GM18867 (cell line): ENCODE data around the gene CHPT1.

Experiments
- ATAC-seq: cut with Tn5 transposase; IDR thresholded peaks from one replicate; pipeline ENCODE4 v1.9.1; 2021; ENCODE audit warnings: mild to moderate bottlenecking, moderate library complexity; ENCODE audit not compliant: unreplicated experiment

The CHPT1 gene

DNA sequence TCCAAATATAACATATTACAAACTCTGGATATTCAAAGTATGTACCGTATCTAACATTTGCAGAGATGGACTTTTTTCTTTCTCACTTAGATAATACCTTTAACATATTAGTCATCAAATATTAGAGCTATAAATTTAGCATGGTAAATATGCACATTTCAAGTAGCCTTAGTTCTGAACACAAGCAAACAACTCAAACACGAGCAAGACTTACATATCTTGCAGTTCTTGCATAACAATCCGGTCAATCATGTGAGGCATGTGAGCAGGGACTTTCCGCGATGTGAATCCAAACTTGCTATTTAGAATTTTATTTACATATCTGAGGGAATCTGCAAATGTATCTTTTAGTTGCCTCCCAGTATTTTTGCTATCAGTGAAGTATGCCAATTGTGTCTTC is 63.9 kb downstream of the CHPT1 start:
- no peak for ATAC-seq

DNA sequence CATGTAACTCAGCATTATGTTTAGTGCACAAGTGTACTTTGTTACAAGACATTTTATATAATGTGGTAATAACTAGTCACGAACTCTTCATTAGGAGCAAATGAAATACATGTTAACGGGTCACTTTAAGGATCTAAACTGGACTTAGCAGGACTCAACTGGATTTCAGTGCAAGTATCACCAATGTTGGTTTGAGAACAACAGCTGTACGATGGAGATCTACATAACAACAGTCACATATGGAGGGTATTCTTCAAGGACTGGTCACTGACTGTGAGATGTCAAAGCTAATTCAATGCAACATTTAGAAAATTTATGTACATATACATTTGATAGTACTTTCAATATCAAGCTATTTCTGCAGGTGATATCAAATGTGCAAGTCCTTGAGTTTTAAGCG is 64.3 kb downstream of the CHPT1 start:
- no peak for ATAC-seq

DNA sequence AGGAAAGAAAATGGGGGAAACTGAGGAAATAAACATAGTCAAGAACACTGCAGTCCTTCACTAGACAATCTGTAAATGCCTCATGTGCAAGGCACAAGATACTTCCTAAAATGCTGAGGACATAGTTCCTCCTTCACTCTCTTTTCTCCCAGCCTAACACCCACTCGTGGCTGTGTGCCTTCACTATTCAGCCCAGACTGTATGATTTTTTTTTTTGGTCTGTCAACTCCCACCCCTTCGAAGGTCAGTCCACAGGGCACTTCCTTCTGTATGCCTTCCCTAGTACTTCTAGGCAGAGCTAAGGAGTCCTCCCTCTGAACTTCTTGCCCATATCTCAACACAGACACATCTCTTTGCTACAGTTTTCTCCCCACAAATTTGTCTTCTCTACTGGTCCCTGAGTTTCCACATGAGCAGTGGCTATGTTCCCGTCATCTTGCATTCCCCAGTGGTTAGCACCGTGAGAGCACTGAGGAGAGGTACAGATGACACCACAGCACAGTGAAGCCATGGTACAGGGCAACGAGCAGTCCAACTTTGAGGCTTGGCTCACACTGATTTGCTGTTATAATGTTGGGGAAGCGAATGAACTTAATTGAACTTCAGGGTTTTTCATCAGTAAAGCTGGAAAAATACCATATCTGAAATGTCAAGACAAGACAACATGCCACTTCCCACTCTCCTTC is 65.9 kb downstream of the CHPT1 start:
- ATAC-seq = no peak

DNA sequence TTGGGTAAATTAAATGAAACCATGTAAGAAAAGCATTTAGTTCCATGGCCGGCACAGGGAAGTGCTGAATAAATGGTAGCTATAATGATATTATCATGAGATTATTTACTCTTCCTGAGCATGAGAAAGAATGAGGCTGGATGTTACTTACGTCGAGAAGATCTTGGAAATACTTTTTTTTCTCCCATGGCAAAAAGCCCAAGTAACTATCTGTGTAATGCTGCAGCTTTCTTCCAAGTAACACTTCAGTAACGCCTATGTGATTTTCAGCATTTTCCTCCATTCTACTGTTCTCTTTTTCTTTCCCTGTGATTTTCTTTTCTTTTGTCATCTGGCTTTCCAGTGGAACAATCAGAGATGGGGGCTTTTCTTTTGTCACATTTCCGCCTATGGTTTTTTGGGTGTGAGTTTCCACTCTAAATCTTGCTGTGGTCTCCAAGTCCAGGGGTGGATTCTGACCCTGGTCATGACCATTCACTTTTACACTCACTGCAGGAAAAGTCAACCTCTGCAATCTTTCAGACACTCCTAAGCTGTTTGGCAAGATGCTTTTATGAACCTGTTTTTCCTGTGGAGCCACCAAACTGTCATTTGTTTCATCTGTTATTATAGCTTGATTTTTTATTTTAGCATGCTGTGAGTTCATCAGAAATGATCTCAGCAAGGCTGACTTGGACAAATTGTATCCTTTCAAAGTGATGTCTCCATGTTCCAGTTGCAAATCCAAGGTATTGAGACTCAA is 66.8 kb downstream of the CHPT1 start:
- no peak for ATAC-seq

DNA sequence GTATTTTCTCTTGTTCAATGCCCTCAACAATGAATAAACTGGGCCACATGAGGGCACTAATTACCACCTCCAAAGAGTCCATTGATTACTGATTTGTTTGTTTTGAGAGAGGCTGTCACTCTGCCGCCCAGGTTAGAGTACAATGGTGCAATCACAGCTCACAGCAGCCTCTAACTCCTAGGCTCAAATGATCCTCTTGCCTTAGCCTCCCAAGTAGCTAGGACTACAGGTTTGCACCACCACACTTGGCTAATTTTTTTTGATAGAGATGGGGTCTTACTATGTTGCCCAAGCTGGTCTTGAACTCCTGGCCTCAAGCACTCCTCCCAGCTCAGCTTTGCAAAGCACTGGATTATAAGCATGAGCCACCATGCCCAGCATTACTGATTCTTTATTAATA is 70.1 kb downstream of the CHPT1 start:
- ATAC-seq = no peak

DNA sequence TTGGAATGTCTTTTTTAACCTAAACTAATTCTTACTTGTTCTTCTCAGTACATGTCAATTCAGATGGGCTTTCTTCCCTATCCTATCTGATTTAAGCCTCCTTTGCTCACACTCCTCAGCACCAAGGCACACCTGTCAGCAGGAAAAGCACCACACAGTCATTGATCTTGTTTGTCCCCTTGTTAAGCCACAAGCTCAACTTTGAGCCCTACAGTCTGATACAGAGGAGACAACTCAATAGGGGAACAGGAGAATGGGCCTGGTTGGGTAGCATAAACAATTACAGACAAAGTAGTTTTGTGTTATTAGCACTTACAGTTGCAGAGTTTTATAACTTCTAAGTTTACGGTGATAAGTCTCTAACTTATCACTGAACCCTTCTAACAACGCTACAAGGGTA is 71.3 kb downstream of the CHPT1 start:
- no peak for ATAC-seq

DNA sequence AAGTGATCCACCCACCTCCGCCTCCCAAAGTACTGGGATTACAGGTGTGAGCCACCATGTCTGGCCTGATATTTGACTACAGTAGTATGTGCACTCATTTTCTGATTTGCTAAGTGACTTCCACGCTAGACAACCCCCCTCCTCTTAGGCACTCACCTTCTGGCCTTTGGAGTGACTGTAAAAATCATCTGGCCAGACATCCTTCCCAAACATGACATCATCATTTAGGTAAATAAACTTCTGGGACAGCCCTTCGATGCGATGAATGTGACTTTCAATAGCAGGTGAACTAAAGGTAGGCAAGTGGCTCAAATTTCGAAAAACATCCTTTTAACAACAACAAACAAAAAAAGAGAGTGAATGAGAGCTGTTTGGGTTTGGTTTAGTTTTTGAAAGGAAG is 72.4 kb downstream of the CHPT1 start:
- no peak for ATAC-seq

DNA sequence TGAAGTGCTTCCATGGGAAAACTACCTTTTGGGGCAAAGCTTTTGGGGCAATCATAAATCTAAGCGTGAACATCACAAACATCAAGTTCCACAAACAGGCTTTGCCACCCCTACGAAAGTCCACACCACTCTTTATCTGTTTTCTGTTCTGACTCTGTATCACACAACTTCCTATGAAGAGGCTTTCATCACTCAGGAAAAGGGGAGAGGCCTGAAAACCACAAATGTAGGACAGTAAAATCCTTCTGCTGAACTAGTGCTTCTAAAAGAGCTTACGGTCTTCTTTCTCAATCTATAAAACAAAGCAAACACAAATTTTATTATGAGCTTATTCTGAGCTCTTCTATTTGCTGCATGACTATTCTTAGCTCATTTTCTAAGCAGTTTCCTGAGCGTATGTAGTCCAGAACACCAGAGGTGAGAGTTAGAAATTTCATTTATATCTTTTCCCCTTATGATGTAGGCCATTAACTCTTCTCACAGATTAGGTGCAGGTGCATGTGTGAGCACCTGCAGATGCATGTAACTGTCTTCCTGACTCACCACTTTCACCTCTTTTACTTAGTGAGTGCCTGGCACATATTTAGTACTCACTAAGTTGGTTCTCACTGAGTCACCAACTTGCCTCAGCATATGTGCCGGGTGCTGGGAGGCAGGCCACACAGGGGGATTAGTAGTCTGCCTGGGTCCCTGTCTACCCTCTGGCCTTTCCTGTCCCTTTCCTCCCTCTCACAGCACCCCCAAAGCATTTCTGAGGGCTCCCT is 74.8 kb downstream of the CHPT1 start:
- no peak for ATAC-seq

DNA sequence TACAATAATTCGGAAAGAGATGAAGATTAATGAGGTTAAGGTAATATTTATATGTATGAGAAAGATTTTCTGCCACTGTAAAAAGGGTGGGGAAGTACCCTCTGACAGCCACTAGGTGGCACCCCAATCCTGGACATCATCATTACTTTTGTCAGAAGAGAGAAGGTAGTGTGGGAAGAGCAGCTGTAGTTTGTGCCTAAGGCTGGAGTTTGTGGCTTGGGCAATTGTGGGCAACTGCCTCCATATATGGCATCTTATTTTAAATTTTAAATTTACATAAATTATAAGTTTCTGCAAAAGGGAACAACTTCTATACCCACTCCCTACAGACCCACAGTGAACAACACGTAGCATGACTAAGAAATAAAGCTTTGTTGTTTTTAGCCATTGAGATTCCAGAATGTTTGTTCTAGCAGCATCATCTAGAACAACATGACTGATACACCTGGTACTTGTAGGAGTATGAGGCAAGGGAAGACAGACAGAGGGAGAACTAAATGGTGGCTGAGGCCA is 76.3 kb downstream of the CHPT1 start:
- peak; percentile 90 for ATAC-seq

DNA sequence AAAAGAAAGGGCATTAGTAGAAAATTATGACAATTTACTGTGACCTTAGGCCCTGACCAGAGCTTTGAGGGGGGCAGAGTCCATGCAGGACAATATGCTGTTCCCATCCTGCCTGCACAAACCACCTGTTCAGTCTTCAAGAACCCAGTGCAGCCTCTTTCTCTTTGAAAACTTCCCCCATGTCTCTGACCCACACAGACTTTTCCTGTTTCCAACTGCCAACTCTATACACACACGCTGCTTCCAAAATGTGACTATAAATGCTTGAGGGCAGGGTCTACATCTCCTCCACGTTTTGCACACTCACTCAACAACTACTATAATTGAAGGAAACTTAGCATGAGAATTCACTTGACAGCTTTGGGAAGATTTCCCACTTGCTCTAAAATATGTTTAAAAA is 78.4 kb downstream of the CHPT1 start:
- no peak for ATAC-seq

DNA sequence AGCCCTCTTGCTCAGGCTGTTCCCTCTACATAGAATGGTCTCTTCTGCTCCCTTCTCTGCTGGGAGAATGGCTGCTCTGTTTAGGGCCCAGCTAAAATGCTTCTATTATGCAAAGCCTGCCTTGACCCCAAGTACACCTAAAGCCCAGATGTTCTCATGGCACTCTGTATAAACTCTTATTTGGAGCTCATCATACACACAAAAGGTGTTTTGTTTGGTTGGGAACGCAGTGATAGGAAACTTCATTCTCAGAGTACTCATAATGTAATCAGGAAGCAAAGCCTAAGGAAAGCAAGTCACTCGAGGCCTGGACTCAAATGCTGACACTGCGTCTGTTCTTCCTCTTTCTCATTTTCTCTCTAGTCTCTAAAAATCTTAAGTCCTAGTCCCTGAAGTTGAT is 80.0 kb downstream of the CHPT1 start:
- no peak for ATAC-seq

DNA sequence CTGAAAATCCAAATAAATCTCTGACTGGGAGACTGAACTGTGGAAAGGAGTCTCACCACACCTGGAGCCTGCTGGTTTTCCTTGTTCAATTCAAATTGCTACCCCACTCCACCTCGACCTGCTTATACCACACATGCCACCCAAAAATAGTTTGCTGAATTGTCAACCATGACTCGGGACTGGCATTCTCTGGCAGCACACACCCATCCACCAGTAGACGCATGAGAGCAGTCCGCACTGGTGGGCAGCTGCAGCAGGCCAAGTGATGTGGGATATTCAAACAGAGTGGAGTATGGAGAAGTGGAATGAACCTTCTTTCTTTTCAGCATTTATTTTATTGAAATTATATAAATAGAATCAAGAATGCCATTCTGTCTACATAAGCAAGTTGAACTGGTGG is 80.5 kb downstream of the CHPT1 start:
- no peak for ATAC-seq
